GM12878 (cell line): ENCODE results near the gene HSPB1. TPM values are rescaled to one million over a fixed set of nuclear protein-coding genes. Genes with fewer than 3 reads are reported as not detected.

ENCODE experiments used
- ATAC-seq: fragments of 200-7000 bp; cut with Tn5 transposase; 3 replicates; pipeline ENCODE4 v1.9.1; 2020; ENCODE audit warnings: mild to moderate bottlenecking, moderate library complexity
- BruUV-seq: library from RNA; stranded (reverse); fragments of 400-500 nt; replicated peaks from 2 replicates; lab custom pipeline; 2021; lab: Mats Ljungman, UMichigan
- CTCF ChIA-PET: fragments of 300-600 bp; sonication (Branson Sonifier 250); formaldehyde crosslinking; extraction: SDS; loops from one replicate; lab custom pipeline; 2021; ENCODE audit warnings: inconsistent platforms; lab: Yijun Ruan, JAX
- POLR2A ChIA-PET: fragments of 350-600 bp; formaldehyde crosslinking; extraction: SDS; loops from one replicate; lab custom pipeline; 2021; ENCODE audit warnings: inconsistent platforms; lab: Charles Lee
- RAD21 ChIA-PET: fragments of 300-600 bp; sonication (Branson Sonifier 250); formaldehyde crosslinking; loops from one replicate; lab custom pipeline; 2023; ENCODE audit warnings: antibody characterized with exemption; ENCODE audit not compliant: unreplicated experiment; lab: Charles Lee
- SMC1A ChIA-PET: fragments of 300-600 bp; sonication (Branson Sonifier 250); formaldehyde crosslinking; loops from one replicate; lab custom pipeline; 2023; ENCODE audit not compliant: unreplicated experiment, uncharacterized antibody; lab: Charles Lee
- DNase-seq: peaks from one replicate; pipeline ENCODE4 v3.0.0-alpha.2; 2011; ENCODE audit warnings: low read depth, low spot score
- FAIRE-seq: peaks from 3 replicates; lab custom pipeline; 2011; peaks lifted over from hg19 to GRCh38; lab: Jason Lieb, UNC
- H2AFZ ChIP-seq: 2 replicates; pipeline ENCODE4 v1.6.0; 2011; ENCODE audit warnings: low read depth, low read length, control low read depth; ENCODE audit not compliant: control insufficient read depth
- H3K27ac ChIP-seq: 2 replicates; pipeline ENCODE4 v1.5.1; 2011; ENCODE audit warnings: control low read depth; ENCODE audit not compliant: control insufficient read depth, insufficient read depth
- H3K27me3 ChIP-seq, 2 experiments: replicated peaks in 1 of 2; 2 replicates each; pipeline versions ENCODE4 v1.6.0 to v1.6.1; 2011; ENCODE audit warnings: low read length in 1 of 2; ENCODE audit not compliant: control insufficient read depth in 2 of 2, insufficient read depth in 2 of 2
- H3K36me3 ChIP-seq, 2 experiments: 2 replicates each; pipeline ENCODE4 v1.5.1; 2011; ENCODE audit warnings: low read length in 1 of 2; ENCODE audit not compliant: control insufficient read depth in 2 of 2, insufficient read depth in 2 of 2
- H3K4me1 ChIP-seq: 2 replicates; pipeline ENCODE4 v1.6.1; 2011; ENCODE audit warnings: mild to moderate bottlenecking, low read length, moderate library complexity, mixed read lengths; ENCODE audit not compliant: control insufficient read depth, insufficient read depth
- H3K4me2 ChIP-seq: 2 replicates; pipeline ENCODE4 v1.6.0; 2011; ENCODE audit warnings: control low read depth; ENCODE audit not compliant: control insufficient read depth, insufficient read depth
- H3K4me3 ChIP-seq: fragments of 200-600 bp; sonication (generic); 2 replicates; pipeline ENCODE4 v1.5.1; 2016
- H3K79me2 ChIP-seq: 2 replicates; pipeline ENCODE4 v1.6.0; 2011; ENCODE audit warnings: low read length; ENCODE audit not compliant: control insufficient read depth, insufficient read depth
- H3K9ac ChIP-seq: 2 replicates; pipeline ENCODE4 v1.8.0; 2011; ENCODE audit warnings: low read length, control low read depth, mixed read lengths; ENCODE audit not compliant: control insufficient read depth, insufficient read depth
- H3K9me3 ChIP-seq: replicated peaks from 3 replicates; pipeline ENCODE4 v1.5.1; 2011; ENCODE audit warnings: mild to moderate bottlenecking, low read length; ENCODE audit not compliant: control insufficient read depth, insufficient read depth
- H4K20me1 ChIP-seq: 2 replicates; pipeline ENCODE4 v1.6.0; 2011; ENCODE audit not compliant: control insufficient read depth, insufficient read depth
- BACH1 ChIP-seq: fragments of 450-650 bp; IDR thresholded peaks from 2 replicates; pipeline ENCODE4 v1.6.1; 2017; ENCODE audit warnings: mild to moderate bottlenecking, borderline replicate concordance
- BCL3 ChIP-seq: IDR thresholded peaks from 2 replicates; pipeline ENCODE4 v1.6.1; 2011; ENCODE audit warnings: borderline replicate concordance, low read depth, mild to moderate bottlenecking, moderate library complexity, low read length; ENCODE audit not compliant: insufficient read depth, poor library complexity, severe bottlenecking
- DPF2 ChIP-seq: fragments of 450-650 bp; IDR thresholded peaks from 2 replicates; pipeline ENCODE4 v1.6.1; 2017; ENCODE audit warnings: mild to moderate bottlenecking
- E2F8 ChIP-seq: fragments of 450-650 bp; IDR thresholded peaks from 2 replicates; pipeline ENCODE4 v1.6.1; 2018; ENCODE audit warnings: mild to moderate bottlenecking, low read depth, moderate library complexity; ENCODE audit not compliant: partially characterized antibody
- EGR1 ChIP-seq, 2 experiments: IDR thresholded peaks; 1 replicate in 1 of 2; 2 replicates in 1 of 2; pipeline ENCODE4 v1.6.1; 2011 to 2012; ENCODE audit warnings: low read depth in 2 of 2, low read length in 2 of 2, borderline replicate concordance in 1 of 2, mild to moderate bottlenecking in 1 of 2, moderate library complexity in 1 of 2
- EZH2 ChIP-seq: IDR thresholded peaks from 2 replicates; pipeline ENCODE4 v1.6.1; 2012; ENCODE audit warnings: low read depth, mild to moderate bottlenecking, control low read depth, inconsistent platforms, low read length, borderline replicate concordance; ENCODE audit not compliant: control insufficient read depth
- IKZF1 ChIP-seq: fragments of 450-650 bp; conservative IDR thresholded peaks from 2 replicates; pipeline ENCODE4 v1.6.1; 2017; ENCODE audit warnings: antibody characterized with exemption, mild to moderate bottlenecking
- JUNB ChIP-seq: IDR thresholded peaks from 2 replicates; pipeline ENCODE4 v1.6.1; 2016; ENCODE audit warnings: antibody characterized with exemption, mild to moderate bottlenecking
- MAX ChIP-seq: IDR thresholded peaks from 2 replicates; pipeline ENCODE4 v1.6.1; 2012; ENCODE audit warnings: low read depth, low read length, improper control_type of control experiment
- NBN ChIP-seq: fragments of 450-650 bp; IDR thresholded peaks from 2 replicates; pipeline ENCODE4 v1.6.1; 2016
- RB1 ChIP-seq: fragments of 450-650 bp; formaldehyde crosslinking; IDR thresholded peaks from 2 replicates; pipeline ENCODE4 v1.6.1; 2017; ENCODE audit warnings: mild to moderate bottlenecking, borderline replicate concordance
- RUNX3 ChIP-seq: IDR thresholded peaks from 2 replicates; pipeline ENCODE4 v1.6.1; 2012; ENCODE audit warnings: low read length, inconsistent platforms
- WGBS: methylation state at CpG from one replicate; pipeline ENCODE4 v1.1.6; 2016; ENCODE audit warnings: low lambda C conversion rate; ENCODE audit not compliant: insufficient replicate concordance, insufficient coverage; ENCODE audit errors: missing lambda C conversion rate; 5-methylcytosine and 5-hydroxymethylcytosine counted together
- in situ Hi-C: fragments of 300-500 bp; cut with MboI; formaldehyde crosslinking; loops from 9 replicates; pipeline ENCODE4 v1.14.3; 2018; ENCODE audit warnings: mixed read lengths
- intact Hi-C: fragments of 100-400 bp; cut with micrococcal nuclease; formaldehyde crosslinking; loops from one replicate; pipeline ENCODE4 v1.14.2; 2022; ENCODE audit not compliant: unreplicated experiment
- polyA plus RNA-seq, 11 experiments: library from polyadenylated mRNA; depleted of rRNA in 4 of 11; unstranded in 6 of 11; stranded (reverse) in 5 of 11; fragments of >200 nt; fragmentation: Nextera tagmentation in 4 of 11; fragmentation: Illumina TruSeq in 1 of 11; extraction: Ambion mirVana in 4 of 11; extraction: Trizol in 1 of 11; gene quantifications; 1 replicate in 1 of 11; 2 replicates in 10 of 11; pipeline versions ENCODE4 v1.2.1 to v1.2.3, GENCODE V29; 2011 to 2016; ENCODE audit warnings: inconsistent platforms in 2 of 11, missing spikeins in 2 of 11, low read depth in 1 of 11
- total RNA-seq, 4 experiments: library from RNA; depleted of rRNA in 3 of 4; stranded (reverse); fragments of >200 nt in 3 of 4; fragmentation: Illumina TruSeq in 1 of 4; extraction: Trizol in 1 of 4; gene quantifications; 2 replicates each; pipeline versions ENCODE4 v1.2.1 to v1.2.3, GENCODE V29; 2013 to 2021

The HSPB1 gene
- total and polyA plus RNA-seq, 10 of the 15 experiments (the other 5 are each of a cell fraction or from before 2014, with no cell fraction given), result 13.7 to 297 (median 62.0) TPM

- TF ChIP-seq MAX, result no peak
- TF ChIP-seq E2F8, result no peak
- TF ChIP-seq EGR1 (IDR thresholded peaks at IDR 0.05; ENCODE audit: borderline replicate concordance in 1 of 2, low read depth in 2 of 2, low read length in 2 of 2), result no peak
- TF ChIP-seq BACH1, result no peak
Measured at GRCh38 chr7:76294344-76295024, 8.0 kb upstream of the HSPB1 start (continued).

GRCh38 chr7:76296743-76297740, 5.4 kb upstream of the HSPB1 start:
- RAD21 ChIA-PET, result interaction anchor here (1.3 to 2.1 kb wide), 2 partner anchors 17 to 21 kb away, joined by 3 to 9 read pairs; no protein-coding TSS in a partner anchor
- no peak for TF ChIP-seq NBN
- TF ChIP-seq RUNX3, result peak; percentile 47
- TF ChIP-seq DPF2, result 0 out of 2 replicates have a peak, but pooled peaks have one; percentile 23
- peak; percentile 12; the same call in 1 of the 2 replicates for TF ChIP-seq JUNB
- no peak for TF ChIP-seq EZH2
- 0 out of 2 replicates have a peak, but pooled peaks have one; percentile 8 for TF ChIP-seq IKZF1
- TF ChIP-seq RB1, result no peak
- peak; percentile 44 for TF ChIP-seq BCL3
- DNase-seq, result no peak
- no peaks in the 10 kb centered on the region for H3K9me3 ChIP-seq
- no peak for FAIRE-seq
- peaks cover under 1% of the 10 kb centered on the region; the same call in 1 of the 2 replicates for H3K4me1 ChIP-seq
- in situ Hi-C loops (no loop called here), intact Hi-C loops (no loop called here)
- H2AFZ ChIP-seq, result no peak overlapping the region
- no peaks in the 10 kb centered on the region for H3K27me3 ChIP-seq
- no TSS peak for BruUV-seq
- H4K20me1 ChIP-seq, result no peaks in the 10 kb centered on the region
- CTCF ChIA-PET, result interaction anchor here (1.0 to 12.9 kb wide), 3 partner anchors 19 to 118 kb away, joined by 3 to 229 read pairs (median 4); no protein-coding TSS in a partner anchor
- peak; percentile 34 for ATAC-seq
- H3K4me2 ChIP-seq, result no peak overlapping the region
- H3K79me2 ChIP-seq, result no peaks in the 10 kb centered on the region
- H3K9ac ChIP-seq, result no peak overlapping the region
- SMC1A ChIA-PET, result interaction anchor here (1.0 to 2.2 kb wide), 2 partner anchors 14 to 17 kb away, joined by 3 to 8 read pairs; no protein-coding TSS in a partner anchor
- no peak overlapping the region for H3K27ac ChIP-seq
- no peak overlapping the region for H3K4me3 ChIP-seq
- 46% methylated on average over 22 of the region's 22 CpGs for WGBS
- POLR2A ChIA-PET, result interaction anchor here (0.9 to 1.6 kb wide), 3 partner anchors 15 to 20 kb away, joined by 3 to 6 read pairs (median 3); no protein-coding TSS in a partner anchor
- no peaks in the 10 kb centered on the region for H3K36me3 ChIP-seq
